HG03064 (cell line): ENCODE data around the gene MFAP2.

Experiments used
- ATAC-seq: cut with Tn5 transposase; IDR thresholded peaks from one replicate; pipeline ENCODE4 v1.9.1; 2021; ENCODE audit warnings: low read depth; ENCODE audit not compliant: unreplicated experiment

The MFAP2 gene

GRCh38 chr1:17008208-17008855 lies 27.9 kb upstream of the MFAP2 start:
- ATAC-seq = no peak

GRCh38 chr1:17007121-17007520 lies 26.7 kb upstream of the MFAP2 start:
- ATAC-seq = no peak

GRCh38 chr1:17005365-17005740 lies 24.9 kb upstream of the MFAP2 start:
- ATAC-seq = no peak

GRCh38 chr1:17004466-17005364 lies 24.3 kb upstream of the MFAP2 start:
- no peak for ATAC-seq

GRCh38 chr1:17002524-17002902 lies 22.1 kb upstream of the MFAP2 start:
- no peak for ATAC-seq

GRCh38 chr1:17001760-17002523 lies 21.5 kb upstream of the MFAP2 start:
- ATAC-seq = no peak

- ATAC-seq = no peak
Measured at GRCh38 chr1:16999863-17000262, 19.4 kb upstream of the MFAP2 start.

GRCh38 chr1:16998589-16998988 lies 18.2 kb upstream of the MFAP2 start:
- no peak for ATAC-seq

- no peak for ATAC-seq
Measured at GRCh38 chr1:16996845-16997244, 16.4 kb upstream of the MFAP2 start.

- no peak for ATAC-seq
Measured at GRCh38 chr1:16993521-16994038, 13.2 kb upstream of the MFAP2 start.

- ATAC-seq = no peak
Measured at GRCh38 chr1:16992675-16993074, 12.3 kb upstream of the MFAP2 start.

- ATAC-seq = no peak
Measured at GRCh38 chr1:16992102-16992501, 11.7 kb upstream of the MFAP2 start.

GRCh38 chr1:16991571-16991970 lies 11.2 kb upstream of the MFAP2 start:
- ATAC-seq = no peak

- ATAC-seq = no peak
Measured at GRCh38 chr1:16989676-16990391, 9.4 kb upstream of the MFAP2 start.

GRCh38 chr1:16988210-16988609 lies 7.8 kb upstream of the MFAP2 start:
- ATAC-seq = no peak

- no peak for ATAC-seq
Measured at GRCh38 chr1:16986962-16987361, 6.5 kb upstream of the MFAP2 start.

GRCh38 chr1:16986560-16986959 lies 6.1 kb upstream of the MFAP2 start:
- no peak for ATAC-seq

- ATAC-seq = no peak
Measured at GRCh38 chr1:16986113-16986512, 5.7 kb upstream of the MFAP2 start.

GRCh38 chr1:16984717-16985116 lies 4.3 kb upstream of the MFAP2 start:
- ATAC-seq = no peak

- ATAC-seq = no peak
Measured at GRCh38 chr1:16983649-16984048, 3.2 kb upstream of the MFAP2 start.
